ENCODE results near the gene PROX2.

PROX2 gene

GRCh38 chr14:74875941-74876913 lies at the start of gene PROX2:
PROX2 (minus strand) TSS chr14:74876145; CDS start chr14:74863834, 12,311 bp downstream.
- no peaks in the 10 kb centered on the region for H3K36me3 Mint-ChIP-seq (ENCODE audit: low read depth)
- peaks cover 29% of the 10 kb centered on the region for H3K4me1 Mint-ChIP-seq (ENCODE audit: low read depth)

GRCh38 chr14:74924061-74924460 lies 48.1 kb upstream of the PROX2 start:
- Mint-ChIP-seq H3K4me1 (ENCODE audit: low read depth) (peaks cover 12% of the 10 kb centered on the region), H3K4me3 (no peak overlapping the region), H3K27me3 (peaks cover 22% of the 10 kb centered on the region), H3K9me3 (no peaks in the 10 kb centered on the region), H3K36me3 (ENCODE audit: low read depth) (no peaks in the 10 kb centered on the region), H3K27ac (no peak overlapping the region)
- intact Hi-C loops (cut with micrococcal nuclease): no loop called here

More at GRCh38 chr14:74875941-74876913, at the start of gene PROX2:
- intact Hi-C loops (cut with micrococcal nuclease): loop anchor here (2.0 kb wide), 1 partner anchor 13 kb away; no protein-coding TSS in a partner anchor
- no peaks in the 10 kb centered on the region for H3K27me3 Mint-ChIP-seq
- no peak within 1 kb of the TSS for H3K4me3 Mint-ChIP-seq
- H3K27ac Mint-ChIP-seq: peak within 1 kb of the TSS; percentile 45
- no peaks in the 10 kb centered on the region for H3K9me3 Mint-ChIP-seq

DNA sequence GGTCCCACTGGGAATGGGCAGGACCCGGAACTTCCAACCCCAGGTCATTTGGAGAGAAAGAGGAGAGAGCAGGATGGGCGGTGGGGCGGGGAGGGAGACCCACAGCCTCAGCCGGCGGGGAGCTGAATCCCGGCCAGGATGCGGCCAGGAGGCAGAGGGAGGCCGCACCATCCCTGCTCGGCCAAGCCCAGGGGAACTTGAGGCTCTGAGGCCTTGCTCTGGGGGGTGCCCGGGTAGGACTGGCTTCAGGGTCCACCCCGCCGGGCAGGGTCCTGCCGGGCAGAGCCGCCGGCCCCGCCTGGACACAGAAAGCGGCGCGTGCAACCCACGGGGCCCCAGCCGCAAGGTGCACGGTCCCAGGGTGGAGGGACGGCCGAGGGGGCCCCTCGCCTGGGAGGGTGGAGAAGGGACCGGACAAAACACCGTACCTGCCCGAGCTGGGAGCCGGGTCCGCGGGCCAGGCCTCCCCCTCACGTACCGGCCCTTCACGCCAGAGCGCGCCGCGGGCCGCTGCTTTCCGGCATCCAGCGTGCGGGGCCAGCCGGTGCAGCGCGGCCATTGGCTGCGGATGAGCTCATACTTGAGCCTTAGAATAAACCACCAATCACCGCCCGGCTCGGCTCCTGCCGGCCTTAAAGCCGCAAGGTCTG lies 46.9 kb upstream of the PROX2 start, which contains the start of gene RPS6KL1:
RPS6KL1 (minus strand) TSS at position 509 of the 650 bp plus-strand sequence. CDS start 1,719 bp downstream, outside the sequence.
- Mint-ChIP-seq H3K36me3 (ENCODE audit: low read depth) (no peaks in the 10 kb centered on the region), H3K9me3 (no peaks in the 10 kb centered on the region), H3K4me1 (ENCODE audit: low read depth) (peaks cover 12% of the 10 kb centered on the region), H3K4me3 (peak within 1 kb of the TSS; percentile 55), H3K27ac (no peak within 1 kb of the TSS), H3K27me3 (peaks cover 22% of the 10 kb centered on the region)
- intact Hi-C loops (cut with micrococcal nuclease): no loop called here

DNA sequence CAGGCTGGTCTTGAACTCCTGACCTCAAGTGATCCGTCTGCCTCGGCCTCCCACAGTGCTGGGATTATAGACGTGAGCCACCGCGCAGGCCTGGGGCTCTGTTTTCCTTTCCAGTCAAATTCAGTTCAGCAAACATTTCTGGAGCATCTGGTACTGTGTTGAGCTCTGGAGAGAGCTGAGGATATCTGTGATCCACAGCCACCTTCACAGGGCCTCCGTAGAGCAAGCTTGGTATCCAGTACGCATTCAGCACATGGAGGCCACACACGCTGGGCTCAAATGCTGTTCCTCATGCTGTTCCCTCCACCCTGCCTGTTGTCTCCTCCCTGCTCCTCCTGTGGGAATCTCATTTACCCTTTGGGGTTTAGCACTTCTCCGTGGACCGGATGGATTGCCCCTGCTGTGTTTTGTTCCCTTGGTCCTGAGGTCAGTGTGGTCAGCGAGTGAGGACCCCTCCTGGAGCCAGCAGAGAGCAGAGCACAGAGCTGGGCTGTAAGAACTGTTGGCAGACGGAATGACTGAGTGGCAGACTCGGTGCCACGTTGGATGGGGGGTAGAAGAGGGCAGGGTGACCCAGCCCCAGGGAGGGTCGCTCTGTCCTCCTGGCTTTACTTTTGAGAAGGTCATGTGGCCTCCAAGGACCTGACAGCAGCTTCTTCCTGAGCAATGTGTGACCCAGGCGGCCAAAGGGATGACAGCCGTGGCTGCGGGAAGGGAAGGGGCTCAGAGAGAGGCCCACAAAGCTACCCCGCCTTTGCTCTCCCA lies 46.2 kb upstream of the PROX2 start:
- H3K36me3 Mint-ChIP-seq (ENCODE audit: low read depth): no peaks in the 10 kb centered on the region
- H3K9me3 Mint-ChIP-seq: no peaks in the 10 kb centered on the region
- peaks cover 22% of the 10 kb centered on the region for H3K27me3 Mint-ChIP-seq
- intact Hi-C loops (cut with micrococcal nuclease): no loop called here
- H3K4me1 Mint-ChIP-seq (ENCODE audit: low read depth): peaks cover 16% of the 10 kb centered on the region
- H3K4me3 Mint-ChIP-seq: peak overlapping the region; percentile 55
- H3K27ac Mint-ChIP-seq: no peak overlapping the region

DNA sequence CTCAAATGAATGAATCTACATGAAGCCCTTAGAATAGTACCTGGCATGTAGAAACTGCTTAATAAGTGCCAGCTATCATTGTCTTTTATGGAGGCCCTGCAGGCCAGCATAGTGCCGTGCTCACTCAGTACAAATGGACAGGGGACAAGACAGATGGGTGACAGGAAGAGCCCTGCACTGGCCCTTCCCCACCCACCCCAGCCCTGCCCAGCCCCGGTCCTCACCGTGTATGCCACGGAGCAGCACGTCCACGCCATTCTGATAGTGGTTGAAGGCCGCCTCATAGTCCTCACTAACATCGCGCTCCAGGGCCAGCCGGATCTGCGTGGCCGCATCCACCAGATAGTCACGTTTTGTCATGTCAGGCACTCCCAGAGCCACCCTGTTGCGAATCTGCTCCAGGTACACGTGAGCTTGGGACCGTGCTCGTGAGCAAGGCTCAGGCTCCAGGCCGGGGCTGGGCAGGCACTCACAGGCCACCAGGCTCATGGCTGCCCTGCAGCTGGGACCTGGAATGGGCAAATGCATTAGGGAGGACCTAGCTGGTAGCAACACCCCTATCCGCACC lies 45.2 kb upstream of the PROX2 start:
- Mint-ChIP-seq H3K4me1 (ENCODE audit: low read depth) (peaks cover 16% of the 10 kb centered on the region), H3K27ac (no peak overlapping the region), H3K9me3 (no peaks in the 10 kb centered on the region), H3K36me3 (ENCODE audit: low read depth) (no peaks in the 10 kb centered on the region), H3K4me3 (no peak overlapping the region), H3K27me3 (peaks cover 22% of the 10 kb centered on the region)
- intact Hi-C loops (cut with micrococcal nuclease): no loop called here

GRCh38 chr14:74920281-74920680 lies 44.3 kb upstream of the PROX2 start:
- no peak overlapping the region for H3K4me3 Mint-ChIP-seq
- peak overlapping the region; percentile 28 for H3K27ac Mint-ChIP-seq
- peaks cover 18% of the 10 kb centered on the region for H3K27me3 Mint-ChIP-seq

DNA sequence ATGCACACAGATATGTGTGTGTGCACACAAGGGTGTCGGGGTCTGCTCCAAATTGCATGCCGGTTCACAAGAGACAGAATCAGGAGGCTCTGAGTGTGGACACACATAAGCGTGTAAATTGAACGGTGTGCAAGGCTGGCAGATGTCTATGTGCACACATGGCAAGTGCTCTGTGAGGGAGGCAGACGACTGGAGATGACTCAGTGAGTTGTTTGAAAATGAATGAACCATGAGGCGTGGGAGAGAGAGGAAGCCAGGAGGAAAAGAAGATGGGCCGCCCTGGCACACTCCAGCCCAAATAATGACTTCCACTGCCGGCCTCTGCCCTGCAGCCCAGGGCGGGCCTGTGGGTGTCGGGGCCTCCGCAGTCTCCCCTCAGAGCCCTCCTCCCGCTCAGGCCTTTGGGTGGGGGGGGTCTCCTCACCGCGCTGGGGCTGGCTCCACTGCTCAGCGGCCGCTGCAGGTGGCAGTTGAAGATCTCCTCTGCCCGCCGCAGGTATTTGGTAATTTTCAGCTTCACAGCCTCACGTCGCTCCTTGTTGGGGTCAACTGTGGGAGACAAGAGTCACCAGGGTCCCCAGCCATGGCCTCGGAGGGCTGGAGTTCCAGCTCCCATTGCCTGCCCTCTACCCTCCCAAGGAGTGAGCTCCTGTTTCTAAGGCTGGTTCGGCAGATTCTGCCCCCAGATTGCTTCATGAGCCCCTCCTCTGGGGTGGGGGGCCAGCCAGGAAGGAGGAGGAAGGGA lies 43.6 kb upstream of the PROX2 start:
- peaks cover 18% of the 10 kb centered on the region for H3K27me3 Mint-ChIP-seq
- H3K9me3 Mint-ChIP-seq: no peaks in the 10 kb centered on the region
- no peak overlapping the region for H3K4me3 Mint-ChIP-seq
- no peak overlapping the region for H3K27ac Mint-ChIP-seq
- H3K36me3 Mint-ChIP-seq (ENCODE audit: low read depth): no peaks in the 10 kb centered on the region
- peaks cover 16% of the 10 kb centered on the region for H3K4me1 Mint-ChIP-seq (ENCODE audit: low read depth)
- intact Hi-C loops (cut with micrococcal nuclease): no loop called here

More at GRCh38 chr14:74920281-74920680, 44.3 kb upstream of the PROX2 start:
- intact Hi-C loops (cut with micrococcal nuclease): no loop called here
- peaks cover 16% of the 10 kb centered on the region for H3K4me1 Mint-ChIP-seq (ENCODE audit: low read depth)
- H3K36me3 Mint-ChIP-seq (ENCODE audit: low read depth): no peaks in the 10 kb centered on the region
- no peaks in the 10 kb centered on the region for H3K9me3 Mint-ChIP-seq

DNA sequence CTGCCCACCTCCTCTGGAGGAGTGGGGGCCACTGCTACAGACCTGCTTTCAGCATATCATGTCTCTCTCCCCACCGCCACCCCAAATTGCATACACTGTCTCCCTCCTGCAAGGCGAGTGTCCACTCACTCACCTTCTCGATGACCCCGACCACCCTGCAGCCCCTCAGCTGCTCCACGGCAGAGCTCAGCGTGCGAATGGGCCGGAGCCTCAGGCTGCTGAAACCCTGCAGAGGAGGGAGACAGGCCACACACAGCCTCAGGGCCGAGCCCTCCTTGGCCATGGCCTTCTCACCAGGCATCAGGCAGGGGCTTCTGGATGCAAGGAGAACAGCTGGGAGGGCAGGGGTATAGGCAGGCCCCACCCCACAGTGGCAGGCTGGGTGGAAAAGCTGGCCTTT lies 42.4 kb upstream of the PROX2 start:
- Mint-ChIP-seq H3K36me3 (ENCODE audit: low read depth) (no peaks in the 10 kb centered on the region), H3K9me3 (no peaks in the 10 kb centered on the region), H3K4me3 (no peak overlapping the region), H3K27ac (no peak overlapping the region), H3K4me1 (ENCODE audit: low read depth) (peaks cover 20% of the 10 kb centered on the region), H3K27me3 (peaks cover 9% of the 10 kb centered on the region)
- intact Hi-C loops (cut with micrococcal nuclease): no loop called here

GRCh38 chr14:74917646-74918081 lies 41.7 kb upstream of the PROX2 start:
- intact Hi-C loops (cut with micrococcal nuclease): no loop called here
- H3K27ac Mint-ChIP-seq: no peak overlapping the region
- no peak overlapping the region for H3K4me3 Mint-ChIP-seq
- H3K36me3 Mint-ChIP-seq (ENCODE audit: low read depth): no peaks in the 10 kb centered on the region
- peaks cover 6% of the 10 kb centered on the region for H3K27me3 Mint-ChIP-seq
- H3K4me1 Mint-ChIP-seq (ENCODE audit: low read depth): peaks cover 20% of the 10 kb centered on the region
- H3K9me3 Mint-ChIP-seq: no peaks in the 10 kb centered on the region

GRCh38 chr14:74917178-74917543 lies 41.2 kb upstream of the PROX2 start:
- H3K4me1 Mint-ChIP-seq (ENCODE audit: low read depth): peaks cover 20% of the 10 kb centered on the region
- intact Hi-C loops (cut with micrococcal nuclease): no loop called here

GRCh38 chr14:74915826-74916225 lies 39.9 kb upstream of the PROX2 start:
- no peaks in the 10 kb centered on the region for H3K36me3 Mint-ChIP-seq (ENCODE audit: low read depth)
- no peak overlapping the region for H3K27ac Mint-ChIP-seq
- no peaks in the 10 kb centered on the region for H3K27me3 Mint-ChIP-seq
- intact Hi-C loops (cut with micrococcal nuclease): no loop called here
- no peak overlapping the region for H3K4me3 Mint-ChIP-seq
- H3K4me1 Mint-ChIP-seq (ENCODE audit: low read depth): peaks cover 20% of the 10 kb centered on the region
- no peaks in the 10 kb centered on the region for H3K9me3 Mint-ChIP-seq

More at GRCh38 chr14:74917178-74917543, 41.2 kb upstream of the PROX2 start:
- H3K9me3 Mint-ChIP-seq: no peaks in the 10 kb centered on the region
- peaks cover 1% of the 10 kb centered on the region for H3K27me3 Mint-ChIP-seq
- no peaks in the 10 kb centered on the region for H3K36me3 Mint-ChIP-seq (ENCODE audit: low read depth)
- H3K4me3 Mint-ChIP-seq: no peak overlapping the region
- no peak overlapping the region for H3K27ac Mint-ChIP-seq

- no peaks in the 10 kb centered on the region for H3K27me3 Mint-ChIP-seq
- H3K9me3 Mint-ChIP-seq: no peaks in the 10 kb centered on the region
- intact Hi-C loops (cut with micrococcal nuclease): no loop called here
- H3K4me1 Mint-ChIP-seq (ENCODE audit: low read depth): peaks cover 16% of the 10 kb centered on the region
- H3K36me3 Mint-ChIP-seq (ENCODE audit: low read depth): no peaks in the 10 kb centered on the region
- H3K27ac Mint-ChIP-seq: no peak overlapping the region
- no peak overlapping the region for H3K4me3 Mint-ChIP-seq
Observed at GRCh38 chr14:74915426-74915825, 39.5 kb upstream of the PROX2 start.
